HS-5 (cell line): ENCODE data around the gene TMEM184B.
A peak's percentile ranks its signal among the peaks of the same experiment; 100 is the strongest.

Experiments used
- DNase-seq: peaks from one replicate; pipeline ENCODE4 v3.0.0-alpha.2; 2012; ENCODE audit warnings: low read depth

Gene TMEM184B

DNA sequence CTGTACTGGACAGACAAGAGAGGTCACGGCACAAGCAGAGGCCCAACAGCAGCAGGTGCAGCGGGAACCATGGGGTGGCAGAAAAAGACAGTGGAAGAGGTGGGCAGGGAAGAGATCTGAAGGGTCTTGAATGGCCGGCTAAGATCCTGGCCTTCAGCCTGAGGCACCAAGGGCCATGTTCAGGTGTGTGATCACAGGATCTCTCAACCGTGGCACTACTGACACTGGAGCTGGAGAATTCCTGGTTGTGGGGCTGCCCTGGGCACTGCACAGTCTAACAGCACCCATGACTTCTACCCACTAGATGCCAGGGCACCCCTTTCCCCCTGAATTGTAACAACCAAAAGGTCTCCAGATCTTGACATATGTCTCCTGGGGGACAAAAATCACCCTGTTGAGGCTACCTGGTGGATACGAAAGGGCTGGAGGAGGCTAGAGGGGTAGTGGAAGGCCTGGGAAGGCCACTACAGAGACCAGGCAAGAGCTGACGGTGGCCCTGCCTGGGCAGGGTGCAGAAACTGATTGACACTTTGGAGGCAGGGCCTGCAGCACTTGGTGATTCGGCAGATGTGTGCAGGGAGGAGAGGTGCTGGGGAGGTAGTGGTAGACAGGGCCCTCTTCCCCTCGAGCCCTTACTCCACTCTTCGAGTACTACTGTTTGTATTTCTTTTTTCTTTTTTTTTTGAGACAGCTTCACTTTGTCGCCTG, 36.1 kb upstream of the TMEM184B start:
- no peak for DNase-seq

DNA sequence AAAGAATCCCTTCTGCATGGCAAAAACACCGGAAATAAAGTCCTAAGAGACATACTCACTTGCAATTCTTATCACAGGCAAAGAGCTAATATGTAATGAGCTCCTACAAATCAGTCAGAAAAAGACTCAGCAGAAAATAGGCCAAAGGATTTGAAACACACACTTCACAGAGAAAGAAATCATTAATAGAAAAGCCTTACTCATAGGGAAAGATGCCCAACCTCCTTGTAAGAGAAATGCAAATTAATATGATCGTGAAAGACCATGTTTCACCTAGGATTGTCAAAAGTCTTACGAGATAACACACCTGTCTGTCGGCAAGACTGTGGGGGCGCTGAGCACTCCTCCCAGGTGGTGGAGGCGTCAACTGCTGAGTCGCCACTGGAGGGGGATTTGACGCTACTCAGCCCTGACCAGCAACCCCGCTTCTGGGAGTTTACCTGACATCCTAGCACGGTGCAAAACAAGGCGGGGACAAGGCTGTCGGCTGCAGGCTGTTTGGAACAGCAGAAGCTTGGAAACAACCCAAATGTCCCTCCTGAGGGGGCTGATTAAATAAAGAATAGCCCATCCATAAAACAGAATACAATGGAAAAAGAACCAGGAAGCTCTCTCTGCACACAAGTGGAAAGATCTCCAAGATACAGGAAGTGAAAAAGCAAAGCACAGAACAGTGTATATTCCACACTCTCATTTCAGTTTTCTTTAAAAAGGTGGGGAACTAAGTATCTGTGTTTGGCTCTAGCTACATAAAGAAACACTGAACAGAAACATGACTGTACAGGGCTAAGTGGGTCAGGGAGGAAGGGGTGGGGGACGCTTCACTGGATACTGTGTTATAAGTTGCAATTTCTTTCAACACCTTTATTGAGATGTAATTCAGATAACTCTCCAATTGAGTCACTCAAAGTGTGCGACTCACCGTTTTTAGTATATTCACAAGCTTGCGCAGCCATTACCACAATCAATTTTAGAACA, 33.0 kb upstream of the TMEM184B start:
- DNase-seq: peak; percentile 40

- DNase-seq: no peak
These were observed 31.7 kb upstream of the TMEM184B start for GRCh38 chr22:38304526-38304925.

- DNase-seq: no peak
These were observed 31.2 kb upstream of the TMEM184B start for GRCh38 chr22:38303974-38304373.

DNA sequence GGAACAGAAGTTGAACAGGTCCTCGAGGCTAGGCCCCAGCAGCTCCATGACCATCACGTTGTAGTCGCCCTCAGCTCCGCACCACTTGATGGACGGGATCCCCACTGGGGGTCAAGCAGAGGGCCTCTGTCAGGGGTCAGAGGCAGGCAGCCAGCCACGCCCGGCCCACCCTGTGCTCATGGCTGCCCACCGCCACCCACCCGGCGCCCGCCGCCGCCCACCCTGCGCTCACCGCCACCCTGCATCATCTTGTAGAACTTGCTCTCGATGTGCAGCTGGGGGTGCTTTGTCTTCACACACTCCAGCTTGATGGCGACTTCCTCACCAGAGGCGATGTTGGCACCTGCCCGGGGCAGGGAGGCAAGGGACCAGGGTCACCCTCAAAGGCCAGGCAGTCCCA, 30.1 kb upstream of the TMEM184B start:
- DNase-seq: no peak

DNA sequence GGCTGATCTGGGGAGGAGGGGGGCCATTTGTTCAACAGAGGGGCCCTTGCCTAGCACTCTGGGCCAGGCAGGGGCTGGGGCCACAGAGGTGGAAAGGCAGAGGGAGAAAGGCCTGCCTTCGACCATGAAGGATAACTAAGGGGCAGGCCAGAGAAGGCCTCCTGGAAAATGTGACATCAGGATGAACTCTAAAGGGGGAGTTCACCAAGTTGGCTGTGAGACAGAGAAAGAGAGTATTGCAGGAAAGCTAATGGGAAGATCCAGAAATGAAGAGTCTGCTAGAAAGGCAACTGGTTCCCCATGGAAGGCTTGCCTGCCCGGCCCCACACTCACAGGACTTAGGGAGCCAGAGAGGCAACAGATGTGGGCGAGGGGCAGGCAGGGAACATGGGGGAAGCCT, 28.1 kb upstream of the TMEM184B start:
- no peak for DNase-seq

GRCh38 chr22:38300197-38300945, 27.6 kb upstream of the TMEM184B start:
- no peak for DNase-seq

DNA sequence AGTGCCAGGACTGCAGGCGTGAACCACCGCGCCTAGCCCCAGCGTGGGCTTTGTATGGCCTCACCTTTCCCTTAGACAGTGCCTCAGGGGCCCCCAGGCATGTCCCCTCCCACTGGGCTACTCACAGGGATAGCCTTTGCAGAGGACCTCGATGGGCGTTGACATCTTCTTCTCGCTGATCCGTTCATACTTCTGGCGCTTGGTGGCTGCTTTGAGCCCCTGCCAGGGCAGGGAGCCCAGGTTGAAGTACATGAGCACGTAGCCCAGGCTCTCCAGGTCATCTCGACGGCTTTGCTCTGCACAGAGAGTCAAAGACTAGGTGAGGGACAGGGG, 26.9 kb upstream of the TMEM184B start:
- DNase-seq: no peak

DNA sequence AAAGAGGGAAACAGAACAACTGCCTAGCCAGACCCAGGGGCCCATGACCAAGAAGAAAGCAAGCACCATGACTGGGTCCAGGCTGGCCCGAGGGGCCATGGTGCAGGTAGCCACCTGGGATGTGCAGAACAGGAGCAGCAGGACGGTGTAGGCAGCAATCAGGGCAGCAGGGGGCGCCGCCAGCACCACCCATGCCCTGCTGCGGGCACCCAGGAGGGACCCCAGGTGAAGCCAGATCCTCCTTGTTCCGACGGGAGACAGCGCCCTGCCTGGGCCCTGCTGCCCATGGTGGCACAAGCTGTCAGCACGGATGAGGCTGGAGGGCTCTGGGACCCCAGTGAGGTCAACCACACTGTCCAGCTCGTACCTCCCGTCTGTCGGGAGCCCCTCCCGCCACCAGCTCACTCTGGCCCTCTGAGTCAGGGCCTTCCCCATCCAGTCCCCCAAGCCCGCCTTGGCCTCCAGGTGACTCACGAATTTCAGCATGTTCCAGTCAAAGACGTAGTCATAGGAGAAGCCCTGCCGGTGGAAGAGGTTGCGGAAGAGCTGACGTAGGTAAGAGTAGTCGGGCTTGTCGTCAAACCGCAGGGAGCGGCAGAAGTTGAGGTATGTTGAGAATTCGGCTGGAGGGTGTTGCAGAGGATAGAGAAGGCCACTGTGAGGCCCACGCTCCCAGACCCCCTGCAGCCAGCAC, 25.6 kb upstream of the TMEM184B start:
- peak; percentile 99 for DNase-seq

DNA sequence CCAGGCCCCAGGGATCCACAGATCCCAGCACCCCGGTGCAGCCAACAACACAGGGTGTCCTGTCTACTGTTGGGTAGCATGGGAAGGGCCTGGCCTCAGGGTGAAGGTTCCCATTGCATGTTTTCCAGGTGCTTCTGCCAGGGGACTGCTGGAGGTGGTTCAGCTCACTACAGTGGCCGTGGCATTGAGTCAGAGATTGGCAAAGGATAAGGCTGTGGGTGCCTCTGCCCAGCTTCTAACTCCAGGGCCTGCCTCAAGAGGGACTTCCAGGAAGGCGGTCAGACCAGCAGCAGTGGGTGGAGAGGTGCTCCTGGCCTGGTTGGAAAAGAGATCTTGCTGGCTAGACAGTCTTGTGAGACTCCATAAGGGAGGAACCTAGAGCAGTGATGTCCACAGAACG, 23.6 kb upstream of the TMEM184B start:
- no peak for DNase-seq

- DNase-seq: no peak
These were observed 23.1 kb upstream of the TMEM184B start for GRCh38 chr22:38295863-38296262.

- no peak for DNase-seq
These were observed 22.5 kb upstream of the TMEM184B start for GRCh38 chr22:38295339-38295738.

DNA sequence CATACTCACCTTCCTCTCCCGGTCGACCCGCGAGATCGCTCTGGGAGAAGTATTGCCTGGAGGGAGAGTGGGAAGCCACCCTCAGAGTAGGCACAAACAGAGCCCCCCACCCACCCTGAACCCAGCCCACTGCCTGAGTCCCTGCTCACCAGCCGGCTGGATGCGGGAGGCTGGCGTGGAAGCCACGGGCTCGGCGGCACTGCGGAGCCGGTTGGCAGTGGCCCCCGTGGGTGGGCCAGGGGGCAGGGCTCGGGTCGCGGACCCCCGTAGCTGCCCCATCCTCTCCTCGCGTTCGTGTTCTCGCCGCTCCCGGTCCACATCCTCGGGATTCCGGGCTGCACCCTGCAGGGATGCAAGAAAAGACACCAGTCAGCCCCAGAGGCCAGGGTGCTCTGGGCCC, 21.4 kb upstream of the TMEM184B start:
- no peak for DNase-seq

DNA sequence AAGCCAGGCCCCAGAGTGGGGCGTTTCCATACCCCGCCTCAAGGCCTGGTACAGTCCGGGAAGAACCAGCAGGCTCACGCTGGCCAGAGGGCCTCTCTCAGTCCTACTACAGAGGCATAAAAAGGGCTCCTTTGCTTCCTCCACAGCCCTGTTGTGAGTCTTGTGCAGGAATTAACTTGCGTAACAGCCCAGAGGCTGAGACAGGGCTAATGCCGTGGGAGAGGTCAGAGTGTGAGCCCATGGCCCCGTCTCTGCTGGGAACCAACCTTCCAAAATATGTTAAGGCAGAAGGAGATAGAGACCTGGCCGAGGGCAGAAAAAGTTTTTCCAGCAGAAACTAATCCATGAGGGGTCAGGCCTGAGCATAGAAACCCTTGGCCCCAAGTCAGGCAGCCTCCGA, 19.9 kb upstream of the TMEM184B start:
- DNase-seq: no peak

DNA sequence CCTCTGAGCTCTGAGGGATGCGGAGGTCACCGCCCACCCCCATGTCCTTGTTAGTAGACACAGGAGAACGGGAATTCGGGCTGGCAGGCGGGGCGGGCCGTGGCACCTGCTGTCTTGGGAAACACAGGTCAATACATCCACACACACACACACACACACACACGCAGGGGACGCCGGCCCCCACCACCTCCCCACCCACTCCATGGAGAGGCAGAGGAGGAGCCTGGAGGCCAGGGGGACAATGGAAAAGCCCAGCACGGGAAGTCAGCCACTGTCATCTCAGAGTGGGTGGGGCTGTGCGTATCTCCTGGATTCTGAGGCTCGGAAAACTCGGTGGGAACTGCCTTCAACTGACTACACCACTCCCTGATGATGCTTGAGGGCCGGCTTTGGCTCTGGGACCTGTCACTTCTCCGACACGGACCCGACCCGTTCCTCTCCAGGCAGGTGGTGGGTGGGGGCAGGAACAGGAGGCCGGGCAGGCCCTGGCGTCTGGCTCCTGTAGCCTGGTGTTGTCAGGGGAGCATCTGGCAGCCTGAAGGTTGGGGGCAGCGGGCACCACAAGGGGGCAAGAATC, 18.5 kb upstream of the TMEM184B start:
- no peak for DNase-seq

GRCh38 chr22:38290347-38290746, 17.5 kb upstream of the TMEM184B start:
- DNase-seq: no peak

GRCh38 chr22:38289583-38290082, 16.8 kb upstream of the TMEM184B start:
- DNase-seq: no peak

DNA sequence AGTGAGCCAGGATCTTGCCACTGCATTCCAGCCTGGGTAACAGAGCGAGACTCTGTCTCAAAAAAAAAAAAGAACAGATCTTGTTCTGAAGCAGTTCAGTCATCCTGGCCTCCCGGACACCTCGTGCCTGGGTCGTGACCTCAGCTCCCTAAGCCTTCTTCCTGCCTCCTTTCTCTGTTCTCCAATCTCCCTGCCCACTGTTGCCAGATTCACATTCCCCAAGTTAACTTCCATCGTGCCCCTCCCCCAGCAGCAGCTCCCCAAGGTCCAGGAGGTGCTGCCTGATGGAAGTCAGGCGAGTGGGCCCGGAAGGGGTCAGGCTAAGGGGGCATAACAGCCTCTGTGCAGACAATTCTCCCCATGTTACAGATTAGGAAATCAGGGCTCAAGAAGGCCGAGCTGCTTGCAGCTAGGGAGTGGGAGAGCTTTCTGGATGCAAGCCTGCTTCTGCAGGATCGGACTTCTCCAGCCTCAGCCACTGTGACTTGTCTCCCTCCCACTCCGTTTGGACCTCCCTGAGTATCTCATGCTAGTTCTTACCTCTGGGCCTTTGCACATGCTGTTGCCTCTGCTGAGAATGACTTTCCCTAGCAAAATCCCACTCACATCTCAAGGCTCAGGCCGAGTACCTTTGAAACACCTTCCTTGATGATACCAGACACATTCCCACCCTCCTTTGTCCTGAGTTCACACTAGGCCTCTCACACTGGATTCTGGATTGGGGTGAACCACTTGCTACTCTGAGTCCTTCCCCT, 14.3 kb upstream of the TMEM184B start:
- no peak for DNase-seq

DNA sequence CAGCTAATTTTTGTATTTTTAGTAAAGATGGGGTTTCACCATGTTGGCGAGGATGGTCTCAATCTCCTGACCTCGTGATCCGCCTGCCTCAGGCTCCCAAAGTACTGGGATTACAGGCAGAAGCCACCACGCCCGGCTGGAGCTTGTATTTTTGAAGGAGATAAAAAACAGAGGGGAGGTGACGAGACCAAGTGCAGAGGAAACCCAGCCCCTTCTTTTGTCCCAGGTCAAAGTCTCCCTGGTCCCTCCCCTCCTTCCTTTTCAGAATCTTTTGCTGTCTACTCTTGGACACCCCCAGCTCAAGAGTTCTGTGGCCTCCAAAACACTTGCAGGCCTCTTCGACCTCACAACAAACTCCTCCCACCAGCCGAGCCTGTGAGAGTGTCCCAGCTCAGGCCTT, 12.2 kb upstream of the TMEM184B start:
- DNase-seq: no peak

DNA sequence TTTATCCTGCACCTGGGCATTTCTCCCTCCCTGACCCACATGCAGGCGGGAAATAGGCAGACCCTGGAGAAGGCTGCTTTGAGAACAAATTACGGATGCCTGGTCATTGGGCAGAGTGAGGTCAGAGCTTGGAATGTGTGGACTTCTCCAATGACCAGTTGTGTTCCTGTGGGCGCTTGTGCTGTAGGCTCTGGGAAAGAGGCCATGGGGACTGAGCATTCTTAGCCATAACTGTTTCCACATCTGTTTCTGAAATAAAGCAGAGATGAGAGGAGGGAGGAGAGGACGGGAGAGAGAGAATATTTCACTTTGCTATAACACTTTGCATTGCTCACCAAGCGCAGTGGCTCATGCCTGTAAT, 11.2 kb upstream of the TMEM184B start:
- DNase-seq: no peak

GRCh38 chr22:38282397-38282796, 9.6 kb upstream of the TMEM184B start:
- DNase-seq: no peak
